ENCODE results near the gene KRTAP2-4. TPM values are rescaled to one million over a fixed set of nuclear protein-coding genes. Genes with fewer than 3 reads are reported as not detected.
"Not testable (repeated sequence)": the region's sequence is repeated elsewhere in the genome, so short reads cannot be mapped to it uniquely, and the experiment has no call there.

Gene KRTAP2-4
- total and polyA plus RNA-seq, 9 donors: not detected

GRCh38 chr17:41057547-41057946, 8.1 kb downstream of the KRTAP2-4 start:
- H3K27me3 ChIP-seq (ENCODE audit: control insufficient read depth, insufficient read depth, low read length): peaks cover 5% of the 10 kb centered on the region
- no peaks in the 10 kb centered on the region for H3K4me1 ChIP-seq (ENCODE audit: control insufficient read depth, insufficient read depth, low read length)
- no CpG with 5 or more reads among the region's 1 CpG for WGBS (ENCODE audit: insufficient coverage)
- H3K27ac ChIP-seq (ENCODE audit: low read length): no peak overlapping the region
- no peak for DNase-seq
- H3K36me3 ChIP-seq (ENCODE audit: control insufficient read depth, insufficient read depth, low read length): no peaks in the 10 kb centered on the region
- H3K9me3 ChIP-seq (replicated peaks; ENCODE audit: control insufficient read depth, low read depth, low read length): no peaks in the 10 kb centered on the region
- H3K4me3 ChIP-seq (ENCODE audit: low read length): no peak overlapping the region

- not testable (repeated sequence) for H3K36me3 ChIP-seq (ENCODE audit: control insufficient read depth, insufficient read depth, low read length); H3K9me3 ChIP-seq (replicated peaks; ENCODE audit: control insufficient read depth, low read depth, low read length); H3K4me1 ChIP-seq (ENCODE audit: control insufficient read depth, insufficient read depth, low read length); H3K27ac ChIP-seq (ENCODE audit: low read length); H3K27me3 ChIP-seq (ENCODE audit: control insufficient read depth, insufficient read depth, low read length); DNase-seq; H3K4me3 ChIP-seq (ENCODE audit: low read length)
- WGBS (ENCODE audit: insufficient coverage): no CpG with 5 or more reads among the region's 6 CpGs
Measured at GRCh38 chr17:41055130-41055529, 10.5 kb downstream of the KRTAP2-4 start, which contains the start of gene KRTAP2-2. TSS of gene KRTAP2-2 (minus strand) at chr17:41055230. CDS start at chr17:41055211, 19 bp downstream.

GRCh38 chr17:41054556-41054955, 11.1 kb downstream of the KRTAP2-4 start:
- not testable (repeated sequence) for H3K4me3 ChIP-seq (ENCODE audit: low read length); H3K9me3 ChIP-seq (replicated peaks; ENCODE audit: control insufficient read depth, low read depth, low read length); H3K36me3 ChIP-seq (ENCODE audit: control insufficient read depth, insufficient read depth, low read length); H3K27ac ChIP-seq (ENCODE audit: low read length); H3K4me1 ChIP-seq (ENCODE audit: control insufficient read depth, insufficient read depth, low read length); DNase-seq; H3K27me3 ChIP-seq (ENCODE audit: control insufficient read depth, insufficient read depth, low read length)
- 64% methylated on average over 2 of the region's 9 CpGs for WGBS (ENCODE audit: insufficient coverage)

GRCh38 chr17:41054025-41054424, 11.7 kb downstream of the KRTAP2-4 start:
- Histone ChIP-seq H3K4me3 (ENCODE audit: low read length) (no peak overlapping the region), H3K27me3 (ENCODE audit: control insufficient read depth, insufficient read depth, low read length) (peaks cover 2% of the 10 kb centered on the region), H3K4me1 (ENCODE audit: control insufficient read depth, insufficient read depth, low read length) (no peaks in the 10 kb centered on the region), H3K27ac (ENCODE audit: low read length) (no peak overlapping the region), H3K36me3 (ENCODE audit: control insufficient read depth, insufficient read depth, low read length) (no peaks in the 10 kb centered on the region), H3K9me3 (replicated peaks; ENCODE audit: control insufficient read depth, low read depth, low read length) (no peaks in the 10 kb centered on the region)
- WGBS (ENCODE audit: insufficient coverage): 79% methylated on average over 4 of the region's 4 CpGs
- no peak for DNase-seq

GRCh38 chr17:41052566-41052965, 13.1 kb downstream of the KRTAP2-4 start:
- Histone ChIP-seq H3K27ac (ENCODE audit: low read length) (no peak overlapping the region), H3K4me1 (ENCODE audit: control insufficient read depth, insufficient read depth, low read length) (no peaks in the 10 kb centered on the region), H3K27me3 (ENCODE audit: control insufficient read depth, insufficient read depth, low read length) (peaks cover 6% of the 10 kb centered on the region), H3K36me3 (ENCODE audit: control insufficient read depth, insufficient read depth, low read length) (no peaks in the 10 kb centered on the region), H3K4me3 (ENCODE audit: low read length) (no peak overlapping the region), H3K9me3 (replicated peaks; ENCODE audit: control insufficient read depth, low read depth, low read length) (no peaks in the 10 kb centered on the region)
- no peak for DNase-seq

- H3K27ac ChIP-seq (ENCODE audit: low read length): no peak overlapping the region
- DNase-seq: no peak
- no peak overlapping the region for H3K4me3 ChIP-seq (ENCODE audit: low read length)
- no peaks in the 10 kb centered on the region for H3K9me3 ChIP-seq (replicated peaks; ENCODE audit: control insufficient read depth, low read depth, low read length)
- peaks cover 6% of the 10 kb centered on the region for H3K27me3 ChIP-seq (ENCODE audit: control insufficient read depth, insufficient read depth, low read length)
- 70% methylated on average over 2 of the region's 2 CpGs for WGBS (ENCODE audit: insufficient coverage)
- no peaks in the 10 kb centered on the region for H3K36me3 ChIP-seq (ENCODE audit: control insufficient read depth, insufficient read depth, low read length)
- no peaks in the 10 kb centered on the region for H3K4me1 ChIP-seq (ENCODE audit: control insufficient read depth, insufficient read depth, low read length)
Measured at GRCh38 chr17:41049110-41049509, 16.6 kb downstream of the KRTAP2-4 start.

GRCh38 chr17:41048441-41048840, 17.2 kb downstream of the KRTAP2-4 start:
- no CpG with 5 or more reads among the region's 7 CpGs for WGBS (ENCODE audit: insufficient coverage)
- no peak overlapping the region for H3K27ac ChIP-seq (ENCODE audit: low read length)
- H3K9me3 ChIP-seq (replicated peaks; ENCODE audit: control insufficient read depth, low read depth, low read length): no peaks in the 10 kb centered on the region
- no peak overlapping the region for H3K4me3 ChIP-seq (ENCODE audit: low read length)
- no peak for DNase-seq
- H3K36me3 ChIP-seq (ENCODE audit: control insufficient read depth, insufficient read depth, low read length): no peaks in the 10 kb centered on the region
- H3K27me3 ChIP-seq (ENCODE audit: control insufficient read depth, insufficient read depth, low read length): peaks cover 6% of the 10 kb centered on the region
- no peaks in the 10 kb centered on the region for H3K4me1 ChIP-seq (ENCODE audit: control insufficient read depth, insufficient read depth, low read length)

- H3K27me3 ChIP-seq (ENCODE audit: control insufficient read depth, insufficient read depth, low read length); H3K36me3 ChIP-seq (ENCODE audit: control insufficient read depth, insufficient read depth, low read length); DNase-seq; H3K4me1 ChIP-seq (ENCODE audit: control insufficient read depth, insufficient read depth, low read length); H3K9me3 ChIP-seq (replicated peaks; ENCODE audit: control insufficient read depth, low read depth, low read length); H3K4me3 ChIP-seq (ENCODE audit: low read length); H3K27ac ChIP-seq (ENCODE audit: low read length): not testable (repeated sequence)
- 63% methylated on average over 5 of the region's 33 CpGs for WGBS (ENCODE audit: insufficient coverage)
Measured at GRCh38 chr17:41046735-41047465, 18.8 kb downstream of the KRTAP2-4 start, which contains the start of gene KRTAP2-1. TSS of gene KRTAP2-1 (minus strand) at chr17:41047316. CDS start at chr17:41047267, 49 bp downstream.

GRCh38 chr17:41042953-41043352, 22.7 kb downstream of the KRTAP2-4 start:
- Histone ChIP-seq H3K27ac (ENCODE audit: low read length) (no peak overlapping the region), H3K36me3 (ENCODE audit: control insufficient read depth, insufficient read depth, low read length) (no peaks in the 10 kb centered on the region), H3K4me1 (ENCODE audit: control insufficient read depth, insufficient read depth, low read length) (no peaks in the 10 kb centered on the region), H3K4me3 (ENCODE audit: low read length) (no peak overlapping the region), H3K27me3 (ENCODE audit: control insufficient read depth, insufficient read depth, low read length) (peaks cover under 1% of the 10 kb centered on the region), H3K9me3 (replicated peaks; ENCODE audit: control insufficient read depth, low read depth, low read length) (no peaks in the 10 kb centered on the region)
- no peak for DNase-seq
- WGBS (ENCODE audit: insufficient coverage): no CpG with 5 or more reads among the region's 1 CpG

- not testable (repeated sequence) for H3K9me3 ChIP-seq (replicated peaks; ENCODE audit: control insufficient read depth, low read depth, low read length); H3K4me3 ChIP-seq (ENCODE audit: low read length); H3K27me3 ChIP-seq (ENCODE audit: control insufficient read depth, insufficient read depth, low read length); H3K36me3 ChIP-seq (ENCODE audit: control insufficient read depth, insufficient read depth, low read length); H3K27ac ChIP-seq (ENCODE audit: low read length); H3K4me1 ChIP-seq (ENCODE audit: control insufficient read depth, insufficient read depth, low read length)
- DNase-seq: peak; percentile 60
- 70% methylated on average over 6 of the region's 14 CpGs for WGBS (ENCODE audit: insufficient coverage)
Measured at GRCh38 chr17:41040783-41041571, 24.7 kb downstream of the KRTAP2-4 start, which contains the start of gene KRTAP1-1. TSS of gene KRTAP1-1 (minus strand) at chr17:41041450. CDS start at chr17:41041397, 53 bp downstream.

Data from muscle of leg (tissue), 11 donors.